GM18508 (cell line): ENCODE measurements around the gene ARHGAP36.

ENCODE experiments used
- ATAC-seq: cut with Tn5 transposase; IDR thresholded peaks from one replicate; pipeline ENCODE4 v1.9.1; 2021; ENCODE audit warnings: moderate number of reproducible peaks; ENCODE audit not compliant: insufficient read depth, unreplicated experiment

The ARHGAP36 gene, protein sequence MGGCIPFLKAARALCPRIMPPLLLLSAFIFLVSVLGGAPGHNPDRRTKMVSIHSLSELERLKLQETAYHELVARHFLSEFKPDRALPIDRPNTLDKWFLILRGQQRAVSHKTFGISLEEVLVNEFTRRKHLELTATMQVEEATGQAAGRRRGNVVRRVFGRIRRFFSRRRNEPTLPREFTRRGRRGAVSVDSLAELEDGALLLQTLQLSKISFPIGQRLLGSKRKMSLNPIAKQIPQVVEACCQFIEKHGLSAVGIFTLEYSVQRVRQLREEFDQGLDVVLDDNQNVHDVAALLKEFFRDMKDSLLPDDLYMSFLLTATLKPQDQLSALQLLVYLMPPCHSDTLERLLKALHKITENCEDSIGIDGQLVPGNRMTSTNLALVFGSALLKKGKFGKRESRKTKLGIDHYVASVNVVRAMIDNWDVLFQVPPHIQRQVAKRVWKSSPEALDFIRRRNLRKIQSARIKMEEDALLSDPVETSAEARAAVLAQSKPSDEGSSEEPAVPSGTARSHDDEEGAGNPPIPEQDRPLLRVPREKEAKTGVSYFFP

DNA sequence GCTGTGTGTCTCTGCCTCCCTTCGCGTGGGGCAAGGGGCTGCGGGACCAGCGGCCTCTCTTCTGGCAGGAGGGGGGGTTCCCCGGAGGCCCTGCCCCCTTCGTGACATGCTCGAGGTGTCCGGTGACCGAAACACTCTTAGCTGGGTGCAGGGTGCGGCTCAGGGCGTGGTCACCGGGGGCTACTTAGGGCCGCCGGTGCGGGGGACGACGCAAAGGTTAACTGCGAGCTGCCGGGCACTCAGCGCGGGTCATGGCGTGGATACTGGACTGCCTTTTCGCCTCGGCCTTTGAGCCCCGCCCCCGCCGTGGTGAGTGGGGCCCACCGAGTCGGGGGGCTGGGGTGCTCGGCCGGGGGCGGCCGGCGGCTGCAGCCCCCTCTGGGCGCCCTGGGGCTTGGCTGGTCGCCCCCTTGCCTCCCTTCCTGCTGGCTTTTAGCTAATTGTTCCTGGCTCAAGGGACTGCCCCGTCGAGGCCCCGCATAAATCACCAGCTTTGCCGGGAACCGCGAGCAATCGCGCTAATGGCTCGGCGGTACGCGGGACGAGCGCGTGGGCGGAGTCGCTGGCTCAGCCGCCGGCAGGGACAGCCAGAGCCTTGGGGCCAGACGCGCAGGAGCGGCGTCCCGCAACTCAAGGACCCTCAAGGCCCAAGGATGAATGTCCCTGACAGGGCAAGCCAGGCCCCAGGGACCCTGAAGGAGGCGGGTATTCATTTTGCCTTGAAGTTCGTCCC, at the start of gene ARHGAP36:
TSS of gene ARHGAP36 (plus strand) at position 211 of the 733 bp plus-strand sequence. CDS start 23,320 bp downstream, outside the sequence.
- ATAC-seq, result no peak

DNA sequence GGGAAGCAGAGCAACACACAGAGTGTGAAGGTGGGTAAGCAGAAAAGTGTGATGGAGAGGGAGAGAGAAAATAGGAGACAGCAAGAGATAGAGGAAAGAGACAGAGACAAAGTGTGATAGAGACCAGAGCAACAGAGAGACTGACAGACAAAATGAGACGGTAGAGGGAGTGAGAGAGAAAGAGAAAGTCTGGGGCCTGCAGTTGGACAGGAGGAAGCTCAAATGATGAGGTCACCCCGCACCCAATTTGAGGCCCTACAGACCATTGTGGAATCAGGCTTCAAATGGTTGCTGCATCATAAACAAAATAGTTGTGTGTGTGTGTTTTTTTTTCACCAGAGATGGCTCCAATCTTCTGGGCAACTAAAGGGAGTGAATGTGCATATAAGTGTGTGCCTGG, 48.0 kb upstream of the ARHGAP36 start:
- ATAC-seq, result no peak

DNA sequence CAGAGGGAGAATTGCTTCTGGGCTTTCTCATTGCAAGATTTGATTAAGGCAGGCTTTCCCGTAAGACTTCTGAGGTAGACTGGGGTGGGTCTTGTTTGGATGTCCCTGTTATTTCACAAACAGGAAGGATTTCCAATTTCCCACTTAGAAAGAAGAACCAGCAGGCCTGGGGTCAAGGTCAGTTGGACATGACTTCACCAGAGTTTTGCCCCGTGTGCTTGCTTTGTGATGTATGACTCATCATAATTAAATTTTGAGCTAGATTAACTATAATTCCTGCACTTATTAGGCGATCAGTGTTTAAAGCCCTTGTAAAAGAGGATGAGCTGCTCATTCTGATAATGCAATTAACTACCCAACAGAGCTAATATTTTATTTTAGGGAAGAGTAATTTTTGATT, 32.8 kb upstream of the ARHGAP36 start:
- ATAC-seq, result no peak

DNA sequence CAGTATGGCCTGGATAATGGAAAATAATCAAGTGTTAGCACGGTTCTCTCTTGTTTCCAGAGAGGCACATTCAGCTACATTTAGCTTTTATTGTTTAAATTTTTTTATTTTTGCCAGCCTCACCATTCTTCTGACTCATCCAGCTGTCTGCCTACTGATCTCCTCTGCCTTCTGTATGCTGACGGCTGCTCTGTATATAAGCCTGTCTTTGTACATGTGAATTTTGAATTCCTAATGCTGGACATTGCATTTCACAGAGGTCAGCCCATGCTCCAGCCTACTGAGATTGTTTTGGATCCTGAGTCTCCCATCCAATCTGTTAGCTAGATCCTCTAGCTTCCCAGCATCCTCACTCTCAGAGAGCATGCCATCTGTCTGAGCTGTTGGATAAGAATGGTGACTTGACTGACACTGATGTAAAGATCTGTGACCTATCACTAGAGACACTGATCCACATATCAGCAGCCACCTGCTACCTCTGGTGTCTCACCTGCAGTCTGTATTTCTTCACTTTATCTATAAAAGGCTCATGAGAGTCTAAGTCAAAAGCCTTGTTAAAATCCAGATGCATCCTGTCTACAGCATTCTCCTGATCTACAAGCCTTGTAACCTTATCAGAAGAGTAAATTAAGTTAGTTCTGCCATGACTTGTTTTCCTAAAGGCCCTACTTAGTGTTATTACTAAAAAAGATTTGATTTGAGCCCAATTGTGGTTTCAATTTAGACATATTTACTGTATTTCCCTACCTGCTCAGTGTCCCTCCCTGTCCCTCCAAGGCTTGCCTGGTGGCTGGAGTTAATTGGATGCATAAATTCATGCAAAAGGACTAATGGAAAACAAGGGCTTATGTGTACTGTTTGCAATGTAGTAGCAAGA, 25.6 kb upstream of the ARHGAP36 start:
- ATAC-seq, result no peak

DNA sequence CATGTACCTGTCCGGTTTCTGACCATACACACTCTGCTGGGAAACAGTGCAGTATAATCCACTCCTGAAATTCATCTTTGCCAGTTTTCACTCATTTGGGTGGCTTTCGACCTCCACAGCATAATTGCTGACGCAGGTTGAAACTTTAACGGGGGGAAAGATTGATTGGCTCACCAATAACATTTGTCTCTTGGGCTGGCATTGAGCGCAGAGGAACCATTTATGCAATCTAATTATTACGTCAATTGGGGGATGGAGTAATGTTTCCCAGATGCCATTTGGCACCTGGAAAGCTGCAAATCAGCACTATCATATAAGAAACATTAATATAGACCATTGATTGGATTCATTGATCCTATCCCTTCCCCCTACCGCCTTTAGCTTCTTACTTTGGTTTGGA, 24.1 kb upstream of the ARHGAP36 start:
- ATAC-seq, result no peak

DNA sequence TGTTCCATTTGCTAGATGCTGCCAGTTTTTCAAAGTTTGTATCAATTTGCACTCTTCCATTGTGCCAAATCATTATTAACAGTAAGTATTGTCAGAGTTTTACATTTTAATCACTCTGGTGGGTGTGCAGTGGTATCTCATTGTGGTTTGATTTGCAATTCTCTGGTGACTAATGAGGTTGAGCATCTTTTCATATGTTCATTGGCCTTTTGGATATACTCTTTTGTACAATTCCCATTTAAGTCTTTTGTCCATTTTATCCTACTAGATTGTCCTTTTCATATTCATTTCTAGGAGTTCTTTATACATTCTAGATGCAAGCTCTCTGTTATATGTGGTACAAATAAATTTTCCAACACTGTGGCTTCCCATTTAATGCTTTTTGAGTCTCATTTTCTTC, 17.4 kb upstream of the ARHGAP36 start:
- ATAC-seq, result no peak

DNA sequence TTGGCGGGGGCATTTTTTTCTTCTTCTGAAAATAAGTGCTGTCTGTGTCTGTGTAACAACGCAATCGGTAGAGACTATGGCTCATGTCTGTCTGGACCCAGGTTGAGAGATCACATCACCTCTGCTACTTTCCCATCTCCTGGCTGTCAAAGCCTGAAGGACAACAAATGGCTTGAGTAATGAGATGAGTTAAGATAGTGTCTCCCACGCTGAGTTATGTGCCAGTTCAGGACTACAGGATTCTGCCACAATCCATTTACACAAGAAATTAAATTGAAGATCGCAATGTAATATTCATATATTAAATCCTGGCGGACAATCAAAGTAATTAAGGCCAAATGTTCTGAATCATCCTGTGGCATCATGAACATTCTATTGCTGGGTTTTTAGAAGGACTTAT, 16.5 kb upstream of the ARHGAP36 start:
- ATAC-seq, result no peak

DNA sequence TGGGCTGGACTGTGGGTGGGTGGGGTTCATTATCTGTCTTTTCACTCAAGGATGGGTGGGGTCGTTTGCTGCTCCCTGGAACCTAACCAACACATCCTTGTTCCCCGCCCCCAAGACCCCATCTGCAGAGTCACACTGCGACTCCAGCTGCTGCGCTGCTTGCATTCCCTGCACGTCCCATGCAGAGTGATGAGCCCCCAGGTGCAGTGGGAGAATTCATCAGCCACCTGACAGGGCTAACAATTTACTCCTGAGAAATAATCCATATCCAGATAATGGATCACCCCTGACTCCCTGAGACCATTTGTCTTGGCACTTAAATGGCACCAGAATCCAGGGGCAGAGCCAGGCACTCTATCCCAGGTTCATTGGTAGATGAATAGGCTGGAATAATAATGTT, 12.4 kb upstream of the ARHGAP36 start:
- no peak for ATAC-seq

DNA sequence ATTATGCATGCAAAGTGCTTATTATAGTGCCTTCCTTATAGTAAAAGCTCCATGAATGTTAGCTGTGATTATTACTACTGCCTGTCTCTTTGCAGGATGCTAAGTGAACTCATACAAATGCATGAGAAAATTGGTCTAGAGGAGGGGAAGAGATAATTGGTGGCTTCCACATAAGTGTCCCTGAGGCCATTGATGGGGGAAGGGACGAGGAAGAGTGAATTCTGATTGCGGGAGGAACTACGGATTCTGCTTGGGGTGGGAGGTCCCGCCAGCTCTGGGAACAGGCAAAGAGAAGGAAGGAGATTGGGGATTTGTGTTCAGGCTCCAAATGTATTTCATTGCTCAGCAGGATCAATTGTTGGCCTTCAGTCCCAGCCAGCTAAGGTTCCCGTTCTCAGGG, 11.6 kb upstream of the ARHGAP36 start:
- ATAC-seq, result no peak

DNA sequence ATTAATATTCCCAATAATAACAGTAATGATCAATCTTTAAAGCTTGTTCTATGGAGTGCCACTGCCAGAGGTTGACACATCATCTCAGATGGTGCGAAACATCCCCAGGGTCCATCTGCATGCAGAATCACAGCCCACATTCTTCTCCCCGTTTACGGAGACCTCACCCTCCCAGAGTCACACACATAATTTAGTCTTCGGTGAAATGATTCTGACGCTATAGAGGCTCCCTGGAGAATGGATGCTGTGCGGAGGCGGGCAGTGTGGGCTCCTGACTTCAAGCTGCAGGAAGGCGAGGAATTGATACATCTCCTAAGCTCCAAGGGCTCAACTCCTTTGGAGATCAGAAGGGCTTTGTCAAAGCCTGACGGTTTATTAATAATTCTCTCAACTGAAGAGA, 11.0 kb upstream of the ARHGAP36 start:
- no peak for ATAC-seq

DNA sequence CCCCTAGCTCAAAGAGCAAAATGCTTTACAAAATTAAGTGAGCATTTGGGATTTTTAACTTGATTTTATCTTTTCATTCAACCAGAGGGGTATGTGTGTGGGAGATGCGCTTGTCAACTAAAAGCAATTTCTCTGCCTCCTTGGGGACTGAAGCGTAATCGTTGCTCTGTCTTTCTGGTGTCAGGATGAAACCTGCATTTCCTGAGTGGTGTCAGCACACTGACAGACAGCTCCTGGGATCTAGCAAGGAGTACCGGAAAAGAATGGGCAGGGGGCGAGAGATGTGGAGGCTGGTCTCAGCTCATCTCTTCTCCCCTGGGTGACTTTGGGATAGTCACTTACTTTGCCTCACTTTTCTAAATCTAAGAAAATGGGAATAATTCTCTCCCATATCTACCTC, 5.1 kb upstream of the ARHGAP36 start:
- ATAC-seq, result no peak

DNA sequence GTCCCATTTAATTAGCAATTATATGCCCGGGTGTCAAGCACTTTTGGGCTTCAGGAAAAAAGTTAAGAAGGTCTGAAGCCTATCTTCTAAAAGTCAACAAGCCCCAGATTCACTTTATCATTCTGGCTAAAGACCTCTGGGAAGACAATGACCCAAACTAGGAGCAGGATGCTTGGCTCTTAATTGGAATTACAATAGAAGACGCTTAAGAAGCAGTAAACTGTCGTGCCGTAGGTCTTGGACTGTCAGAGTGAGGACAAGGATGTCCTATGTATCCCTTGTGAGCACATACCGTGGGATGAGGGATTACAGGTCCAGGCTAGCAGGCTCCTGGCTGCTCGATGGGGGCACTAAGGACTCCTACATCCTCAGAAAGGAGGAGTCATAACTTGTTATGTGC, 3.2 kb upstream of the ARHGAP36 start:
- no peak for ATAC-seq

DNA sequence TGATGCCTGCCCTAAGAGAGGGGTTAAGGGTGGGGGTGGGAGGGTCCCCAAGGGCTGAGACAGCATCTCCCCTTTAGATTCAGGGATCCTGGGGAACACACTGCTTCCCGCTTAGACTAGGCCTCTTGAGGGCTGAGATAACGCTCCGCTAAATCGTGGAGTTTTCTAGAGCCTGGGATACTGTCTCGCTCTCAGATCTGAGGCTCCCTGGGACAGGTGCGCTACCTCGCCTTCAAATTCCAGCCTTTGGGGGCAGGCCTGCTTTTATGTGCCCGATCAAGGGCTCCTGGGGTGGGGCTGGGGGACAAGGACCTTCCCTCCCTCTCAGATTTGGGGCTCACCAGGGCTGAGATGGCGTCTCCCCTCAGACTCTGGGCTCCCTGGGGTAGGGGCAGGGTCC, 440 bp upstream of the ARHGAP36 start:
- ATAC-seq, result no peak

DNA sequence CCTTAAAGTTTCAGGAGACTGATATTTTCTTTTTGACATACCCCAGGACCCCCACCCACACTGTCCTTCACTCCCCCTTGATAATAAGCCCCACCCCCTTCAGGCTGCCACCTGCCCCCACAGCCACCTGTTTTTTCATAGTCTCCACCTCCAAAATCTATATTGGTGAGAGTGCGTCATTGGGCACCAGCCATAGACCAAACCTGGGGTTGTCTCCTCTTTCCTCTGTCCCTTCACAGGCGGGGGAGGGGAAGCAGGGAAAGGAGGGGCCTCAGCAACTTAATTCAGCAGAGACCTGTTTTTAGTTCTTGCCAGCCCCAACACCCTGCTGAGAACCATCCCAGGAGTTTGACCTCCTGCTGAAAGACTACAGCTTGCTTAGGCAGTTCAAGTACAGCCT, 1.1 kb downstream of the ARHGAP36 start:
- ATAC-seq, result no peak

DNA sequence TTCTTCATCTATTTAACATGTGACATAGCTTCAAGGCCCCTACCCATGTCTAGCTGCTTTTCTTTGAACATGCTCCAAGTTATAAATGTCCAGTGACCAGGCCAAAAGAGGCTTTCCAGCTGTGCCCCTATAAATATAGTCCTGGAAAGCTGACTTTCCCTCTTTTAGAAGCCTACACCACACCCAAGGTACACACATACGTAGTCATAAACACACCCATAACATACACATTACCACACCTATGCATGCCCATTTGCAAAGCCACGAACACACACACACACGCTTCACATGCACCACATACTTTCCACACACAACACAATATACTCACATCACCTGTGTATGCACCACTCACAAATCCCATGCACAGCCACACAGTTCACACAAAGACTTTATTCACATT, 2.0 kb downstream of the ARHGAP36 start:
- no peak for ATAC-seq

DNA sequence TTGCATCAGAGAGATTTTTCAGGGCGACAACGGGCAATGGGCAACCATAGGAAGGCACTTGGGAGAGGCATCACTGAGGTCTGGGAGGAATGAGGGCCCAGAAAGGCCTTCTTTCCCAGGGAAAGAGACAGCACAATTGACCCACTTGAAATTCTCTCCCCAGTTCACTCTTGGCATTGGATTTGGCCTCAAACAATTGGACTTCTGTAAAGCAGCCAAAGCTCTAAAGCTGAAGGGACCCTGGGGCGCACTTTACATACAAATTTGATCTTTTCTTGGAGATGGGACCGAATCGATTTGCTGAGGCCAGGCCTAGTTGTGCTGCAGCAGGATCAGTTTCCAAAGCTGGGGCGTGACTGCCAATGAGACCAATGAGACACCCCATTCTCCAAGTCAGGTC, 3.2 kb downstream of the ARHGAP36 start:
- ATAC-seq, result no peak

DNA sequence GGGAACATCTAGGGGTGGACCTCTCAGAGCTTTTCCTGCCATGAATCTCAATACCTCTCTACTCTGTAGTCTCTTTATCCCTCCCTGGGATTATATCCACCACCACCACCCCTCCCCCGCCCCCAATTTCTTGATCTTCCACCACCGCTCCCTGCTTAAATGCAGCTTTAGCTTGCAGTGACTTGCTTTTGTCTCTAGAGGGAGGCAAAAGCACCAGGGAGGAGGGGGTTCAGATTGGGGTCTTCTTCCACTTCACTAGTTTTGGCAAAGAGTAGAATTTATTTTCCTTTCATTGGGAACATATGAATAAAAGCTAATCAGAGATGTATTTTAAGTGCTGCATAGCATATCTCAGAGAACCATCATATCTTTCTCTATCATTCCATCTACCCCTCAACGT, 5.5 kb downstream of the ARHGAP36 start:
- no peak for ATAC-seq

DNA sequence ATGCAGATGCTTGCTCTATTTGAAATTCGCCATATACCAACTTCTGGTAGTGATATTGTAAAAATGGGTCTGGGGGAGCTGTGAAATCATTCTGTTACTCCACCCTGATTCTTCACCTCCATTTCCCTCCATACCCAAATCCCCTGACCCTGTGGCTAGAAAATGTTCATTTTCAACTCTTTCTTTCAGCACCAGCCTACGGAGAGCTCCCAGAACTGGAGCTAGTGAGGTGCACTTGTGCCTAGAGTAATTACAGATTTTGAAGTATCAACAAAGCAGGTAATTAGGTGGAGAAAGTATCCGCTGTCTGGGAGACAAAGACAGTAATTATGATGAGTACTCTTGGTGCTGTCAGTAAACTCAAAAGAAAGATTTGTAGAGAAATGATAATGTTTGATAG, 8.1 kb downstream of the ARHGAP36 start:
- no peak for ATAC-seq

DNA sequence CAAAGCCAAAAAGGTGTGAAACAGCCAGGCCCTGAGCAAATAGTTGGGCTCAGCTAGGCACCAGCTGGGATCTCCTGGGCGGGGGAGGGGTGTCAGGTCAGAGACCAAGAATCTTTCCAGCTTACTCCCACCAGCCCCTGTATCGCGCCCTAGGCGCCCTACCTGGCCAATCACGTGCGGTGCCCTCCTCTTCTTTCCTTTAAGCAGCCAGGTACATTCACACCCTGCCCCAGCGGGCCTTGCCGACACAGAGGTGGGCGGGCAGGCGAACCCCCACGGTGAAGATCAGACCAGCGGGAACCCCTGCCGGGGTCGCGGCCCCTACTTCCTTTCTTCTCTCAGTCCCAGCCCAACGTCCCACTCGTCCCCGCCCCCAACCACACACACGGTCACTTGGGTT, 9.1 kb downstream of the ARHGAP36 start:
- ATAC-seq, result no peak

DNA sequence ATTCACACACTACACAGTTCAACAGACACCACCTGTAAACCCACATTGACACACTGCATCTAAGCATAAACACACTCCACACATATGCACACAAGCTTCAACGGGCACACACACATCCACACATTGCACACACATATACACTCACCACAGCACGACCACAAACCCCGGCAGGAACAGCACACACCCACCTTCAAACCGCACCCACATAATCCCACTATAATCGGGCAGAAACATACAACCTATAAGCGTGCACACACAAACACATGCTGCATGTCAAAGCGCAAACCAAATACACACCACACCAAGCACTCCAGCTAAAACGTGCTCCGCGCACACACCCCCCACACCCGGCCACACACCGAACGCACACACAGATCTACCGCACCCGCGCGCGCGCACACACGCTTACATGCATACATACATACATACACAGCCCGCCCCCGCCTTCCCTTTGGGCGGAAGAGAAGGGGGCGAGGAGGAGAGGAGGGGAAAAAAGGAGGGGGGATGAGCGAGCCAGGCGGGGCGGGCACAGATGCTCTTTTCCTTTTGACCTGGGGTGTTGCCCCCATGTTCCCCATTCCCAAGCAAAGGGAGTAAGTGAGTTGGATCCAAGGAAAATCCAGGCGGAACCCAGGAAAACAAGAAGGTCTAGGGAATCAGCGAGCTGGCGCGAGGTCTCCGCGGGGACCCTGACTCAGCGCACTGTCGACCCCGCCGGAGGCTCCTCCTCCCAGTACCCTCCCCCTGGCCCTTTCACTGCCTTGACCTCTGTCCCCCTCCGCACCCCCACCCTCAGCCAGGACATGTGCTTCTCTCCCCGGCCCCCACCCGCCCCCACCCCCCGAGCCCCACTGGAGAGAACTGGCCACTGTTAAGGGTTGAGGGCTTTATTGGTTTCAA, 9.9 kb downstream of the ARHGAP36 start:
- ATAC-seq, result no peak
